ENCODE measurements around the gene IFITM10.

The IFITM10 gene

GRCh38 chr11:1741741-1742140 is 8.7 kb downstream of the IFITM10 start:
- no peak overlapping the region for H2AFZ ChIP-seq (ENCODE audit: low read depth, low read length, severe bottlenecking)
- no peaks in the 10 kb centered on the region for H3K36me3 ChIP-seq (ENCODE audit: low read length)
- no peak overlapping the region for H3K4me3 ChIP-seq (ENCODE audit: insufficient read depth, low read length, poor library complexity, severe bottlenecking)
- H3K9me3 ChIP-seq (ENCODE audit: insufficient read depth, low read length), result peaks cover 9% of the 10 kb centered on the region; the same call in 1 of the 2 replicates
- no peaks in the 10 kb centered on the region for H4K20me1 ChIP-seq (ENCODE audit: low read depth, low read length)
- no peaks in the 10 kb centered on the region for H3K27me3 ChIP-seq (ENCODE audit: low read length)
- no peak for TF ChIP-seq EZH2phosphoT487 (conservative IDR thresholded peaks at IDR 0.05; ENCODE audit: low read length)
- no peak for TF ChIP-seq CTCF (IDR thresholded peaks at IDR 0.05; ENCODE audit: insufficient read depth, low read length, poor library complexity, severe bottlenecking)
- H3K9me2 ChIP-seq (replicated peaks; ENCODE audit: insufficient read depth, low read length), result no peaks in the 10 kb centered on the region
- no peak overlapping the region for H3K27ac ChIP-seq (ENCODE audit: low read depth, low read length)
- H3F3A ChIP-seq (ENCODE audit: insufficient read depth), result no peaks in the 10 kb centered on the region
- H3K9ac ChIP-seq (ENCODE audit: low read length), result no peak overlapping the region
- no peaks in the 10 kb centered on the region for H3K79me2 ChIP-seq (ENCODE audit: insufficient read depth, low read length)
- no peak overlapping the region for H3K4me2 ChIP-seq (ENCODE audit: low read depth, low read length, poor library complexity, severe bottlenecking)

- Histone ChIP-seq H3K9ac (ENCODE audit: low read length) (no peak overlapping the region), H3K9me3 (ENCODE audit: insufficient read depth, low read length) (peaks cover 16% of the 10 kb centered on the region; the same call in 1 of the 2 replicates), H3K27ac (ENCODE audit: low read depth, low read length) (no peak overlapping the region), H3F3A (ENCODE audit: insufficient read depth) (no peaks in the 10 kb centered on the region), H2AFZ (ENCODE audit: low read depth, low read length, severe bottlenecking) (no peak overlapping the region), H3K79me2 (ENCODE audit: insufficient read depth, low read length) (no peaks in the 10 kb centered on the region), H3K36me3 (ENCODE audit: low read length) (no peaks in the 10 kb centered on the region), H3K4me3 (ENCODE audit: insufficient read depth, low read length, poor library complexity, severe bottlenecking) (no peak overlapping the region), H3K9me2 (replicated peaks; ENCODE audit: insufficient read depth, low read length) (no peaks in the 10 kb centered on the region), H3K4me2 (ENCODE audit: low read depth, low read length, poor library complexity, severe bottlenecking) (no peak overlapping the region), H4K20me1 (ENCODE audit: low read depth, low read length) (no peaks in the 10 kb centered on the region), H3K27me3 (ENCODE audit: low read length) (no peaks in the 10 kb centered on the region)
- TF ChIP-seq EZH2phosphoT487 (conservative IDR thresholded peaks at IDR 0.05; ENCODE audit: low read length), result no peak
- TF ChIP-seq CTCF (IDR thresholded peaks at IDR 0.05; ENCODE audit: insufficient read depth, low read length, poor library complexity, severe bottlenecking), result no peak
These were observed 9.4 kb downstream of the IFITM10 start for GRCh38 chr11:1740786-1741530.

GRCh38 chr11:1739576-1739975 is 10.8 kb downstream of the IFITM10 start:
- Histone ChIP-seq H2AFZ (ENCODE audit: low read depth, low read length, severe bottlenecking) (no peak overlapping the region), H3K79me2 (ENCODE audit: insufficient read depth, low read length) (no peaks in the 10 kb centered on the region), H3K9ac (ENCODE audit: low read length) (no peak overlapping the region), H3K27me3 (ENCODE audit: low read length) (no peaks in the 10 kb centered on the region), H3K9me3 (ENCODE audit: insufficient read depth, low read length) (peaks cover 16% of the 10 kb centered on the region; the same call in 1 of the 2 replicates), H3K36me3 (ENCODE audit: low read length) (no peaks in the 10 kb centered on the region), H3F3A (ENCODE audit: insufficient read depth) (no peaks in the 10 kb centered on the region), H3K4me3 (ENCODE audit: insufficient read depth, low read length, poor library complexity, severe bottlenecking) (no peak overlapping the region), H3K27ac (ENCODE audit: low read depth, low read length) (no peak overlapping the region), H3K4me2 (ENCODE audit: low read depth, low read length, poor library complexity, severe bottlenecking) (no peak overlapping the region), H3K9me2 (replicated peaks; ENCODE audit: insufficient read depth, low read length) (no peaks in the 10 kb centered on the region), H4K20me1 (ENCODE audit: low read depth, low read length) (no peaks in the 10 kb centered on the region)
- TF ChIP-seq CTCF (IDR thresholded peaks at IDR 0.05; ENCODE audit: insufficient read depth, low read length, poor library complexity, severe bottlenecking) (no peak), EZH2phosphoT487 (conservative IDR thresholded peaks at IDR 0.05; ENCODE audit: low read length) (no peak)
